Gastrocnemius medialis (tissue), 4 donors: Measurements from ENCODE around the gene ADAM23. TPM values are rescaled to one million over a fixed set of nuclear protein-coding genes. Genes with fewer than 3 reads are reported as not detected.

Experiments
- ATAC-seq, 2 donors: fragments of 150-250 bp; one replicate each; pipeline ENCODE4 v1.9.1; 2016
- DNase-seq, 2 donors: peaks; one replicate each; pipeline ENCODE4 v3.0.0-alpha.2; 2019
- H3K27ac ChIP-seq, 4 donors: fragments of 200-600 bp; sonication (generic); 1 replicate in 1 of 4; 2 replicates in 3 of 4; pipeline ENCODE4 v1.5.1; 2016 to 2018; ENCODE audit warnings: mild to moderate bottlenecking in 2 of 4, moderate library complexity in 1 of 4
- H3K27me3 ChIP-seq, 3 donors: fragments of 200-600 bp; sonication (generic) in 2 of 3; 1 replicate in 1 of 3; 2 replicates in 2 of 3; pipeline versions ENCODE4 v1.5.1 to v1.6.0; 2016 to 2019; ENCODE audit warnings: mild to moderate bottlenecking in 1 of 3, moderate library complexity in 1 of 3
- H3K36me3 ChIP-seq, 2 donors: fragments of 200-600 bp; sonication (generic) in 1 of 2; one replicate each; pipeline ENCODE4 v1.5.1; 2017 to 2018
- H3K4me1 ChIP-seq, 2 donors: fragments of 200-600 bp; sonication (generic) in 1 of 2; one replicate each; pipeline ENCODE4 v1.5.1; 2016 to 2017; ENCODE audit warnings: mild to moderate bottlenecking in 2 of 2
- H3K4me3 ChIP-seq, 4 donors: fragments of 200-600 bp; sonication (generic) in 3 of 4; 1 replicate in 1 of 4; 2 replicates in 3 of 4; pipeline ENCODE4 v1.5.1; 2016 to 2019; ENCODE audit warnings: mild to moderate bottlenecking in 2 of 4
- H3K9me3 ChIP-seq, 3 donors: fragments of 200-600 bp; sonication (generic) in 2 of 3; 1 replicate in 1 of 3; 2 replicates in 2 of 3; pipeline ENCODE4 v1.5.1; 2016 to 2019
- POLR2A ChIP-seq, 2 donors: fragments of 450-650 bp; IDR thresholded peaks; one replicate each; pipeline ENCODE4 v1.6.1; 2017; ENCODE audit warnings: antibody characterized with exemption in 2 of 2, mild to moderate bottlenecking in 2 of 2, moderate library complexity in 2 of 2
- in situ Hi-C, 4 donors: fragments of 200-750 bp; cut with MboI; loops; one replicate each; pipeline versions ENCODE4 v1.15.0 to v1.8.0; 2017; ENCODE audit warnings: low sequenced_read_pairs in 4 of 4
- intact Hi-C: fragments of 100-400 bp; cut with DNase I; formaldehyde crosslinking; loops from one replicate; pipeline ENCODE4 v1.15.1; 2023; ENCODE audit warnings: low total_unique reads
- total RNA-seq, 4 donors: library from RNA; depleted of rRNA; stranded (reverse); fragments of >200 nt; gene quantifications; one replicate each; pipeline versions ENCODE4 v1.1.0 to v1.2.3, GENCODE V29; 2016
- TF ChIP-seq, protein P1 (sequence below), 5 experiments: fragments of 450-650 bp in 3 of 5; fragments of 200-600 bp in 2 of 5; sonication (generic) in 2 of 5; IDR thresholded peaks in 4 of 5; conservative IDR thresholded peaks in 1 of 5; 1 replicate in 4 of 5; 2 replicates in 1 of 5; pipeline ENCODE4 v1.5.1; 2016 to 2019; ENCODE audit warnings: antibody characterized with exemption in 5 of 5, mild to moderate bottlenecking in 3 of 5, moderate library complexity in 3 of 5

Gene ADAM23
- total RNA-seq, 4 donors from 2014 or later: 0.65 to 2.4 (median 1.6) TPM

DNA sequence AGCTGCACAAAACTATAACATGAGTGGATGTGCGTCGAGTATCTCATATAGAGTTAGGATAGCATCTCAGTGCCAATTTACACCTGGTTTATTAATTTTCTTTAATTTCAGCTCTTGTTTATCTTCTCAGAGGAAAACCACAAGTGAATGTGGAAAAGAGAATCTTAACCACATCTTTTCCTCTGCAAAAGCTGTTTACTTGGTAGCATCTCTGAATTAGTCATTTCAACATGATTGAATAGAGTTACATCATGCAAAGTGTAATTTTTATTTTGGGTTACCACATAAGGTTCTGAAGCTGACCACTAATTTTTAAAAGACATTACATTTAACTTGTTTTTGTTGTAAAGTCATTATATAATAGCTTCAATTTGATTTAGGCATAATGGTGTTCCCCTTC lies 115.2 kb downstream of the ADAM23 start:
- TF ChIP-seq POLR2A (IDR thresholded peaks at IDR 0.05): no peak
- TF ChIP-seq, protein P1, sequence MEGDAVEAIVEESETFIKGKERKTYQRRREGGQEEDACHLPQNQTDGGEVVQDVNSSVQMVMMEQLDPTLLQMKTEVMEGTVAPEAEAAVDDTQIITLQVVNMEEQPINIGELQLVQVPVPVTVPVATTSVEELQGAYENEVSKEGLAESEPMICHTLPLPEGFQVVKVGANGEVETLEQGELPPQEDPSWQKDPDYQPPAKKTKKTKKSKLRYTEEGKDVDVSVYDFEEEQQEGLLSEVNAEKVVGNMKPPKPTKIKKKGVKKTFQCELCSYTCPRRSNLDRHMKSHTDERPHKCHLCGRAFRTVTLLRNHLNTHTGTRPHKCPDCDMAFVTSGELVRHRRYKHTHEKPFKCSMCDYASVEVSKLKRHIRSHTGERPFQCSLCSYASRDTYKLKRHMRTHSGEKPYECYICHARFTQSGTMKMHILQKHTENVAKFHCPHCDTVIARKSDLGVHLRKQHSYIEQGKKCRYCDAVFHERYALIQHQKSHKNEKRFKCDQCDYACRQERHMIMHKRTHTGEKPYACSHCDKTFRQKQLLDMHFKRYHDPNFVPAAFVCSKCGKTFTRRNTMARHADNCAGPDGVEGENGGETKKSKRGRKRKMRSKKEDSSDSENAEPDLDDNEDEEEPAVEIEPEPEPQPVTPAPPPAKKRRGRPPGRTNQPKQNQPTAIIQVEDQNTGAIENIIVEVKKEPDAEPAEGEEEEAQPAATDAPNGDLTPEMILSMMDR (IDR thresholded peaks at IDR 0.05 in 4 of 5, conservative IDR thresholded peaks at IDR 0.05 in 1 of 5): no peak
- Histone ChIP-seq H3K27me3 (no peaks in the 10 kb centered on the region), H3K27ac (no peak overlapping the region), H3K4me3 (no peak overlapping the region), H3K4me1 (no peaks in the 10 kb centered on the region), H3K9me3 (no peaks in the 10 kb centered on the region), H3K36me3 (no peaks in the 10 kb centered on the region)
- in situ Hi-C loops: no loop called here
- intact Hi-C loops: no loop called here
- ATAC-seq: no peak
- no peak for DNase-seq

DNA sequence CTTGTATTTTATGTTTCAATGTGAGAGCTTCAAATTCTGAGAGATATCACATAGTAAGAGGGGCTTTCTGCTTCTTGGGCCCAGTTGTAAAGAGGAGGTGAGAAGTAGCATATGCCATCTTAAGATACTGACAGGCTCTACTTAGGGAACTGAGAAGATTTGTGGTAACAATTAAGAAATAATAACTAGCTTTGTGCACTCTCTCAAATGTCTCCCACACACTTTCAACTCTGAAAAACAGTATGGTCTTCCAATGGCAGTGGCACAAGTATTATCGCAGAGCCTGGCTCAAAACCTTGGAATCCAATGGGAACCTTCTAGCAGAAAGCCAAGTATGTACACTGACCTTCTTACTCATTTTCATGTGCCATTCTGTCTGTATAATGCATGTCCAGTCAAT lies 118.6 kb downstream of the ADAM23 start:
- ATAC-seq: no peak
- intact Hi-C loops: no loop called here
- Histone ChIP-seq H3K36me3 (no peaks in the 10 kb centered on the region), H3K4me3 (no peak overlapping the region), H3K27ac (no peak overlapping the region), H3K4me1 (peaks cover 0 to 4% of the 10 kb centered on the region in 2 donors), H3K9me3 (no peaks in the 10 kb centered on the region), H3K27me3 (no peaks in the 10 kb centered on the region)
- no peak for DNase-seq
- in situ Hi-C loops: no loop called here
- TF ChIP-seq, protein P1 (IDR thresholded peaks at IDR 0.05 in 4 of 5, conservative IDR thresholded peaks at IDR 0.05 in 1 of 5): no peak
- TF ChIP-seq POLR2A (IDR thresholded peaks at IDR 0.05): no peak

DNA sequence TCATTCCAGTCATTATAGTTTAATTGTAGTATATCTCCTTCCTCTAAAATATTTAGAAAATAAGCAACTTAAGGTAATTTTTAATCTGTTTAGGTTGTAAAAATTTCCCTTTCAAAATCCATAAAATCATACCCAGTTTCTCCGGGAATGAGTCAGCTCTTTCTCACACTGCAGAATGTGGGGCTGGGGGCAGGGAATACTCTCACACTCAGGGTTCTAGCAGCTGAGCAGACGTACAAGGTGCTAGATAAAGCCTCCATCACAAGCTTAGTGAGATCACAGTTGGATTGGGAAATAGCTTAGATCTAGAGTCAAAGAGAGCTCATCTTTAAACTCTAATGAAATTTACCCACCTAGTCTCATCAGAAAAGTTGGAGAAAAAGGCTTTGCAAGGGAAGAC lies 119.0 kb downstream of the ADAM23 start:
- ATAC-seq: no peak
- in situ Hi-C loops (no loop called here), intact Hi-C loops (no loop called here)

DNA sequence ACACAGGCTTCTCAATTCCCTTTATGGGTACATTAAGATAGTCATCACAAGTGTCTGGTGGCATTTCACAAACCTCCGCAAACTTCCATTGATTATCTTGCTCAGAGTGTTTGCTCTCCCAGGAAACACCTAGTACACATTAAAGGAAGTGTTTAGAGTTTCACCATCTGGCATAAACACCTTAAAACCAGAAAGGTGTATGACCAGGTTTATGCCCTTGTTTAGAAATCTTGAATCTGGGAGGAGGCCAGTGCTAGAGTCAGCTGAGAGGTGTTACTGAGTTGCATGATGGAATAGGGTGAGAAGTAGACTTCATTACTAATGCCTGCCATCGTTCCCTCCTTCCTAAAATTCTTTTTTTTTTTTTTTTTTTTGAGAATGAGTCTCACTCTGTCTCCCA lies 120.0 kb downstream of the ADAM23 start:
- ATAC-seq (no peak), DNase-seq (no peak)
- no peaks in the 10 kb centered on the region for H3K36me3 ChIP-seq
- no peak for TF ChIP-seq POLR2A (IDR thresholded peaks at IDR 0.05)
- TF ChIP-seq, protein P1 (IDR thresholded peaks at IDR 0.05 in 4 of 5, conservative IDR thresholded peaks at IDR 0.05 in 1 of 5): no peak
- no peaks in the 10 kb centered on the region for H3K27me3 ChIP-seq
- no peaks in the 10 kb centered on the region for H3K9me3 ChIP-seq
- H3K4me3 ChIP-seq: no peak overlapping the region
- peaks cover 0 to 4% of the 10 kb centered on the region in 2 donors for H3K4me1 ChIP-seq
- H3K27ac ChIP-seq: no peak overlapping the region
- in situ Hi-C loops (no loop called here), intact Hi-C loops (no loop called here)

More for the DNA sequence above, 119.0 kb downstream of the ADAM23 start:
- no peak for TF ChIP-seq POLR2A (IDR thresholded peaks at IDR 0.05)
- TF ChIP-seq, protein P1 (IDR thresholded peaks at IDR 0.05 in 4 of 5, conservative IDR thresholded peaks at IDR 0.05 in 1 of 5): no peak
- DNase-seq: no peak
- H3K4me3 ChIP-seq: no peak overlapping the region
- H3K4me1 ChIP-seq: peaks cover 0 to 4% of the 10 kb centered on the region in 2 donors
- no peak overlapping the region for H3K27ac ChIP-seq
- H3K9me3 ChIP-seq: no peaks in the 10 kb centered on the region
- no peaks in the 10 kb centered on the region for H3K27me3 ChIP-seq
- H3K36me3 ChIP-seq: no peaks in the 10 kb centered on the region

DNA sequence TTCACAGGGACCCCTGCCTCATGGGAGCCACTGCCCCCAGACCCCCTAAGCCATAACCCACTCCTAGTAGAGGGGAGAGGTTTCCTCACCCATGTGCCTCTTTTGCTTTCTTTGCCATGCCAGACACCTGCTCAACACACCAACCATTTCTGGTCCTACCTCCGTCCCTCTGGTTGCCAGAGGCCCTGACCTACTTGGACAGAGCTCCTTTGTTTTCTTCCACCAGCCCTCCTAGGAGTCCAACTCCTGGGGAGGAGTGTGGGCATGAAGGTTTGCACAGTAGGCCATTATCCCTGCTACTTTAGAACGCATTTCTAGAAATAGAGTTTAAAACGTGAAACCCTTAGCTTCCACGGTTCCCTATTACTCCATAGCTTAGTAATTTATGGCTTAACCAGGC lies 122.3 kb downstream of the ADAM23 start:
- Histone ChIP-seq H3K27me3 (no peaks in the 10 kb centered on the region), H3K4me1 (peaks cover 0 to 4% of the 10 kb centered on the region in 2 donors), H3K4me3 (no peak overlapping the region), H3K27ac (no peak overlapping the region), H3K36me3 (no peaks in the 10 kb centered on the region), H3K9me3 (no peaks in the 10 kb centered on the region)
- DNase-seq (no peak), ATAC-seq (no peak)
- intact Hi-C loops (no loop called here), in situ Hi-C loops (no loop called here)
- TF ChIP-seq POLR2A (IDR thresholded peaks at IDR 0.05): no peak
- TF ChIP-seq, protein P1 (IDR thresholded peaks at IDR 0.05 in 4 of 5, conservative IDR thresholded peaks at IDR 0.05 in 1 of 5): no peak
